ENCODE measurements around the gene RAB11FIP3. TPM values are rescaled to one million over a fixed set of nuclear protein-coding genes. Genes with fewer than 3 reads are reported as not detected.

RAB11FIP3 gene
- total RNA-seq, 2 donors from 2014 or later: 19.9 to 43.8 TPM

DNA sequence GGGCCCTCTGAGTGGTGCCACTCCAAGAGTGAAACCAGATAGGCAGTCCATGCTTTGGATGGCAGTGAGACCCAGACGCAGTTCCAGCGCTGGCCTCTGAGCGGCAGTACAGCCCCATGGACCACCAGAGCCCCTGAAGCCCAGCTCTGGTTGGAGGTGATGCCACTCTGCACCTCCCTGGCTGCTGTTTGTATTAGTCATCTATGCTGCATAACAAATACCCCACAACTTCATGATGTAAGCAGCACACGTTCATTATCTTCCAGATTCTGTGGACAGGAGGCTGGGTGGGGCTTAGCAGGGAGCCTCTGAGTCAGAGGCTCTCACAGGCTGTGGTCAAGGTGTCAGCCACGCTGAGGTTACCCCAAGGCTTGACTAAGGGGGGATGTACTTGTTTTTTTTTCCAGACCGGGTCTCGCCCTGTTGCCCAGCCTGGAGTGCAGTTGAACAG is 33.5 kb upstream of the RAB11FIP3 start:
- no peaks in the 10 kb centered on the region for H3K36me3 ChIP-seq
- no peak overlapping the region for H3K27ac ChIP-seq
- H3K4me3 ChIP-seq: no peak overlapping the region
- TF ChIP-seq, protein P1, sequence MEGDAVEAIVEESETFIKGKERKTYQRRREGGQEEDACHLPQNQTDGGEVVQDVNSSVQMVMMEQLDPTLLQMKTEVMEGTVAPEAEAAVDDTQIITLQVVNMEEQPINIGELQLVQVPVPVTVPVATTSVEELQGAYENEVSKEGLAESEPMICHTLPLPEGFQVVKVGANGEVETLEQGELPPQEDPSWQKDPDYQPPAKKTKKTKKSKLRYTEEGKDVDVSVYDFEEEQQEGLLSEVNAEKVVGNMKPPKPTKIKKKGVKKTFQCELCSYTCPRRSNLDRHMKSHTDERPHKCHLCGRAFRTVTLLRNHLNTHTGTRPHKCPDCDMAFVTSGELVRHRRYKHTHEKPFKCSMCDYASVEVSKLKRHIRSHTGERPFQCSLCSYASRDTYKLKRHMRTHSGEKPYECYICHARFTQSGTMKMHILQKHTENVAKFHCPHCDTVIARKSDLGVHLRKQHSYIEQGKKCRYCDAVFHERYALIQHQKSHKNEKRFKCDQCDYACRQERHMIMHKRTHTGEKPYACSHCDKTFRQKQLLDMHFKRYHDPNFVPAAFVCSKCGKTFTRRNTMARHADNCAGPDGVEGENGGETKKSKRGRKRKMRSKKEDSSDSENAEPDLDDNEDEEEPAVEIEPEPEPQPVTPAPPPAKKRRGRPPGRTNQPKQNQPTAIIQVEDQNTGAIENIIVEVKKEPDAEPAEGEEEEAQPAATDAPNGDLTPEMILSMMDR (IDR thresholded peaks at IDR 0.05): peak; percentile 36 to 72
- H3K4me1 ChIP-seq: peaks cover 0 to 25% of the 10 kb centered on the region in 2 donors
- no peaks in the 10 kb centered on the region for H3K27me3 ChIP-seq
- no peak for DNase-seq (ENCODE audit: low spot score)
- H3K9me3 ChIP-seq: no peaks in the 10 kb centered on the region

GRCh38 chr16:392450-393030 is 32.9 kb upstream of the RAB11FIP3 start:
- Histone ChIP-seq H3K4me3 (no peak overlapping the region), H3K27ac (no peak overlapping the region), H3K9me3 (no peaks in the 10 kb centered on the region), H3K27me3 (no peaks in the 10 kb centered on the region), H3K4me1 (peaks cover 0 to 25% of the 10 kb centered on the region in 2 donors), H3K36me3 (no peaks in the 10 kb centered on the region)
- DNase-seq (ENCODE audit: low spot score): no peak
- TF ChIP-seq, protein P1 (IDR thresholded peaks at IDR 0.05): no peak

DNA sequence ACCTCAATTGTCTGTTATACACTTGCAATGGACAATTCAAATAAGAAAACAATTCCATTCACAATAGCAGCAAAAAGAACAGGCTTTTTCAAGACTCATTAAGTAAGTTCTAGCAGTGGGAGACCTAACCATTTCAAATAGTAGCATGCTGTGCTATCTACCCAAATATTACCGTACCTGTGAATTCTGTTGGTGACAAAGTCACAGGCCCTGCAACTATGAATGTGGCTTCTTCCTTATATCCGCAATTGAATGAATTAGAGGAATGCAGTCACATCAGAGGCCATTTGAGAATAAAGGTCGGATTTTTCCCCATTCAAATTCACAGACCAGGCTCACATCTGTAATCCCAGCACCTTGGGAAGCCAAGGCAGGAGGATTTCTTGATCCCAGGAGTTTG is 29.2 kb upstream of the RAB11FIP3 start:
- TF ChIP-seq, protein P1 (IDR thresholded peaks at IDR 0.05): no peak
- H3K4me3 ChIP-seq: peak overlapping the region in 1 of 2 donors; percentile 71
- peak overlapping the region; percentile 64 to 88 for H3K27ac ChIP-seq

GRCh38 chr16:396605-397004 is 28.8 kb upstream of the RAB11FIP3 start:
- H3K9me3 ChIP-seq: no peaks in the 10 kb centered on the region
- no peak for DNase-seq (ENCODE audit: low spot score)
- TF ChIP-seq, protein P1 (IDR thresholded peaks at IDR 0.05): no peak
- no peaks in the 10 kb centered on the region for H3K27me3 ChIP-seq
- H3K36me3 ChIP-seq: no peaks in the 10 kb centered on the region
- peaks cover 0 to 20% of the 10 kb centered on the region in 2 donors for H3K4me1 ChIP-seq
- peak overlapping the region; percentile 60 to 71 for H3K4me3 ChIP-seq
- H3K27ac ChIP-seq: peak overlapping the region; percentile 64 to 88

More for the DNA sequence above, 29.2 kb upstream of the RAB11FIP3 start:
- H3K4me1 ChIP-seq: peaks cover 0 to 20% of the 10 kb centered on the region in 2 donors
- no peaks in the 10 kb centered on the region for H3K27me3 ChIP-seq
- no peaks in the 10 kb centered on the region for H3K36me3 ChIP-seq
- no peaks in the 10 kb centered on the region for H3K9me3 ChIP-seq
- no peak for DNase-seq (ENCODE audit: low spot score)

- peaks cover 0 to 21% of the 10 kb centered on the region in 2 donors for H3K4me1 ChIP-seq
- H3K27me3 ChIP-seq: no peaks in the 10 kb centered on the region
- TF ChIP-seq, protein P1 (IDR thresholded peaks at IDR 0.05): no peak
- no peak for DNase-seq (ENCODE audit: low spot score)
- peak within 1 kb of the TSS; percentile 81 to 88 for H3K27ac ChIP-seq
- H3K36me3 ChIP-seq: no peaks in the 10 kb centered on the region
- H3K4me3 ChIP-seq: peak within 1 kb of the TSS; percentile 60 to 71
- no peaks in the 10 kb centered on the region for H3K9me3 ChIP-seq
Observed at GRCh38 chr16:397135-397661, 28.3 kb upstream of the RAB11FIP3 start, which contains the start of gene NME4. TSS of gene NME4 (plus strand) at chr16:397199. CDS start at chr16:397223, 24 bp downstream.

Measured in right atrium auricular region (tissue), 2 donors.